Measurements from ENCODE around the gene CLDN6.
A peak's percentile ranks its signal among the peaks of the same experiment; 100 is the strongest.

The CLDN6 gene

DNA sequence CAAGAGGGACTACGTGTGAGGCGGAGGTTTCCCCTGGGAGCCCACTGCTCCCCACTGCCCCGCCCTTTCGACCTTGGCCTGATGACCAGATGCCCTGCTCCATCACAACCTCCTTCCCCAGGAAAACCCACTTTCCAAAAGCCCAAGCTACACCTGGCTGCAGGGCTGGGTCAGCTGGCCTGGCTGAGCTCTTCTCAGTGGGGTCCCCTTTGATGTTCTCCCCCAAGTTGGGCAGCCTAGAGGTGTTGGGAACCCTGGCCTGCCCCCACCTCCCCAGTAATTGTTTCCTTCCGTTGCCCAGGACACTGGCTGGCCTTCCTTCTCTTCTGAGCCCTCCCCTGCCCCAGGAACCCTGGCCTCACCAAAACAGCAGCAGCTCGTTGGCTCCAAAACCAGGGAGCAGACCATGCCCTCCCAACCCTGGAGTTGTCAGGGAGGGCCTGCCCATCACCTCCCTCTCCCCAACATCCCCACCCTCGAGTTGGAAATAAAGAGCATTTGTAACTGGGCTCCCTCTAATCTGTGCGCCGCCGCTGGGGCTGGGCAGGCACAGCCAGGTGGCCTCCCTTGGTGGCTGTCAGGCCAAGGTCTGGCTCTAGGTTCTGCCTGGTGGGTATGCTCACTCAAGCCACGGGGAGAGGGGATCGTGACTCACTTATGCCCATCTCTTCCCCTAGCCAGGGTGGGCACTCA is 3.8 kb downstream of the CLDN6 start:
- Mint-ChIP-seq H3K27ac (no peak overlapping the region), H3K4me1 (peaks cover under 1% of the 10 kb centered on the region), H3K36me3 (peaks cover 5% of the 10 kb centered on the region), H3K9me3 (no peaks in the 10 kb centered on the region), H3K4me3 (no peak overlapping the region)
- no peak for DNase-seq (ENCODE audit: low spot score in 2 of 2)
- ATAC-seq: no peak

GRCh38 chr16:3013491-3013951 is 4.5 kb downstream of the CLDN6 start:
- Mint-ChIP-seq H3K4me1 (peaks cover 3% of the 10 kb centered on the region), H3K4me3 (no peak overlapping the region), H3K36me3 (peaks cover 5% of the 10 kb centered on the region), H3K9me3 (no peaks in the 10 kb centered on the region), H3K27ac (no peak overlapping the region)
- ATAC-seq (no peak), DNase-seq (ENCODE audit: low spot score in 2 of 2) (no peak)

- Mint-ChIP-seq H3K36me3 (peaks cover 2% of the 10 kb centered on the region), H3K9me3 (no peaks in the 10 kb centered on the region), H3K4me1 (peaks cover 9% of the 10 kb centered on the region), H3K27ac (no peak within 1 kb of the TSS), H3K4me3 (no peak within 1 kb of the TSS)
- peak; percentile 14 for ATAC-seq
- DNase-seq (ENCODE audit: low spot score in 2 of 2): no peak
Measured at GRCh38 chr16:3012828-3013420, 5.1 kb downstream of the CLDN6 start, which contains the start of gene CLDN9. Gene CLDN9, plus strand, starts transcription at chr16:3012923. Its CDS starts 440 bp downstream, at chr16:3013363.

DNA sequence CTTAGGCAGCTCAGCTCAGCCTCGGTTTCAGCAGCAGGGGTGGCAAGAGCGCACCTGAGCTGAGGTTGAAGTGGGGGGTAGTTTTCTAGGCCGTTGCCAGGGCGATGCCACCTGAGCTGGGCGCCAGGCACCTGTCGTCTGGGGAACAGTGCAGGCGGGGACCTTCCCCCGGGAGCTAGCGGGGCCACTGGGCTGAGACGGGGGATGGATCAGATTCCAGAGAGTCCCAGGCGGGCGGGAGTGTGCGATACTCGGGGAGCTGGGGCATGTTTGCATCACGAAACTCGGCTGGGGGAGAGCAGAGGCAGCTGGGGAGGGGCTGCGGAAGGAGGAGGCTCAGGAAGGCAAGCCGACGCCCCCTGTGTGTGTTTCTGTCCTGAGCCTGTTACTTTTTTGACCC is 5.7 kb downstream of the CLDN6 start:
- no peak overlapping the region for H3K27ac Mint-ChIP-seq
- no peaks in the 10 kb centered on the region for H3K36me3 Mint-ChIP-seq
- ATAC-seq (no peak), DNase-seq (ENCODE audit: low spot score in 2 of 2) (no peak)
- H3K4me1 Mint-ChIP-seq: peaks cover 15% of the 10 kb centered on the region
- H3K4me3 Mint-ChIP-seq: no peak overlapping the region
- H3K9me3 Mint-ChIP-seq: no peaks in the 10 kb centered on the region

DNA sequence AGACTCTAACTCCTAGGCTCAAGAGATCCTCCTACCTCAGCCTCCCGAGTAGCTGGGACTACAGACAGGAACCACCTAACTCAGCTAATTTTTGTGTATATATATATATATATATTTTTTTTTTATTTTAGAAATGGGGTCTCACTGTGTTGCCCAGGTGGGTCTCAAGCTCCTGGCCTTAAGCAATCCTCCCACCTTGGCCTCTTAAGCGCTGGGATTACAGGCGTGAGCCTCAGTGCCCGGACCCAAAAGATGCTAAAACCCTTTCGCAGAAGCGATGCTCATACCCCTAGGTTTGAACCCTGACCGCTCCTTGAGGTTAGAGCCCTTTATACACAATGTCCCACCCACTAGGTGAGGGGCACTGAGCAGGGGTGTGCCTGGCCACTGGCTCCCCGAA is 7.5 kb downstream of the CLDN6 start:
- Mint-ChIP-seq H3K27ac (no peak overlapping the region), H3K9me3 (no peaks in the 10 kb centered on the region), H3K4me3 (no peak overlapping the region), H3K36me3 (no peaks in the 10 kb centered on the region), H3K4me1 (peaks cover 23% of the 10 kb centered on the region)
- DNase-seq (ENCODE audit: low spot score in 2 of 2) (no peak), ATAC-seq (no peak)

- DNase-seq (ENCODE audit: low spot score in 2 of 2) (no peak), ATAC-seq (no peak)
- H3K27ac Mint-ChIP-seq: no peak overlapping the region
- H3K4me1 Mint-ChIP-seq: peaks cover 23% of the 10 kb centered on the region
- no peaks in the 10 kb centered on the region for H3K9me3 Mint-ChIP-seq
- H3K36me3 Mint-ChIP-seq: no peaks in the 10 kb centered on the region
- no peak overlapping the region for H3K4me3 Mint-ChIP-seq
Measured at GRCh38 chr16:3009568-3010390, 8.2 kb downstream of the CLDN6 start.

DNA sequence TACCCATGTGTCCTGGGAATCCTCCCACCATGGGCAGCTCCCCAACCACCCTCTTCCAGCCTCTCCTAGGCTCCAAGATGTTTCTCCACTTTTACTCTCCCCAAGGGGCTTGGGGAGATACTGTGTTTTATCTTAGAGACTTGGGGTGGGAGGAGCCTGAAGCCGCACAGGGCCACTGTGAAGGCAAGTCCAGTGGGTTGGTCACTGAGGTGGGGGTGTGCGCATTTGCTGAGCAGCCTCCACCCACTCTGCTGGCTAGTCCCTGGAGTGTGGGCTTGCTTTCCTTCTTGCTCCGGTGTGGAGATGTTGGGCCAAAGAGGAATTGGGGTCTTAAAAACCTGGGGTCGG is 9.3 kb downstream of the CLDN6 start:
- no peak for DNase-seq (ENCODE audit: low spot score in 2 of 2)
- peaks cover 5% of the 10 kb centered on the region for H3K36me3 Mint-ChIP-seq

GRCh38 chr16:3007957-3008689 is 9.9 kb downstream of the CLDN6 start:
- no peak for DNase-seq (ENCODE audit: low spot score in 2 of 2)
- Mint-ChIP-seq H3K4me3 (peak overlapping the region; percentile 47), H3K36me3 (peaks cover 6% of the 10 kb centered on the region), H3K9me3 (no peaks in the 10 kb centered on the region), H3K27ac (peak overlapping the region; percentile 78), H3K4me1 (peaks cover 23% of the 10 kb centered on the region)
- no peak for ATAC-seq

More for the DNA sequence above, 9.3 kb downstream of the CLDN6 start:
- Mint-ChIP-seq H3K4me1 (peaks cover 23% of the 10 kb centered on the region), H3K4me3 (peak overlapping the region; percentile 47), H3K9me3 (no peaks in the 10 kb centered on the region), H3K27ac (no peak overlapping the region)
- ATAC-seq: no peak

DNA sequence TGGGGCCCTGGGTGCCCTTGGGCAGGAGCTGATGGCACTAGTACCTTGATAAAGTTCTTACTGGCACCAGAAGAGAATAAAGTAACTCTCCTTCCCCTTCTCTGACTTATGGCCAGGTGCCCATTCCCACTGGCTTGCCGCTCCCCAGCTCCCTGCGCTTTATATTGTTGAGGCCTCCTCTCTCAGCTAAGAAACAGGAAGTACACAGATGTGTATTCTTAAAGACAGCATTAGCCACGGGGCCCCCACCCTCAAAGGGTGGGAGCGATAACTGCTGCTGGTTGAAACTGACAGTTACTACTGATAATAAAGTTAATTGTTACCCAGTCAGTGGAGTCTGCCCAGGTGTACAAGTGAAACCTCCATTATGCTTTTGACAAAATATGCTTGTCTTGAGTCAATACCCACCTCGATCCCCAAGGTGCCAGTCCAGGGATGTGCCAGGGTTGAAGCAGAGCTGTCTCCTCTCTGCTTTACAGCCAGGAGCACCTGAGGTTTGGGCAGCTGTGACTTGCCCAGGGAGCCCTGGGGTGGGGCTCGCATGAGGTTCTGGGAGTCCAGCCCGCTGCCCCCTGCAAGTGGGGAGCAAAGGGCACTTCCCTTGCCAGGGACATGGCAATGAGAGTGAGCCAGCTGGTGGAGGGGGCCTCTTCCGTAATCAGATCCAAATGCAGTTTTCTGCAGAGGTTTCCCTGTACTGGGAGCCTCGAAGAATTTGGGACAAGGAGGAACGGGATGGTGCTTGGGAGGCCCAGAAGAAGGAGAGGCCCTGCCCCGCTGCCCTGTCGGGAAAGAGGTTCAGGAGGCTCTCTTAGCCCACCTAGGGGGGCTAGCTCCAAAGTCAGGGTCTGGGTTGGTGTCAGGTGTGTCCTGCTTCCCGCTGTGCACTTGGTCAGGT is 10.7 kb downstream of the CLDN6 start:
- H3K4me1 Mint-ChIP-seq: peaks cover 23% of the 10 kb centered on the region
- DNase-seq (ENCODE audit: low spot score in 2 of 2): no peak
- peak overlapping the region; percentile 47 for H3K4me3 Mint-ChIP-seq
- peak overlapping the region; percentile 78 for H3K27ac Mint-ChIP-seq
- peaks cover 6% of the 10 kb centered on the region for H3K36me3 Mint-ChIP-seq
- no peak for ATAC-seq
- no peaks in the 10 kb centered on the region for H3K9me3 Mint-ChIP-seq

- ATAC-seq: no peak
- no peak for DNase-seq (ENCODE audit: low spot score in 2 of 2)
- H3K27ac Mint-ChIP-seq: no peak overlapping the region
Measured at GRCh38 chr16:3004781-3005284, 13.2 kb downstream of the CLDN6 start.

DNA sequence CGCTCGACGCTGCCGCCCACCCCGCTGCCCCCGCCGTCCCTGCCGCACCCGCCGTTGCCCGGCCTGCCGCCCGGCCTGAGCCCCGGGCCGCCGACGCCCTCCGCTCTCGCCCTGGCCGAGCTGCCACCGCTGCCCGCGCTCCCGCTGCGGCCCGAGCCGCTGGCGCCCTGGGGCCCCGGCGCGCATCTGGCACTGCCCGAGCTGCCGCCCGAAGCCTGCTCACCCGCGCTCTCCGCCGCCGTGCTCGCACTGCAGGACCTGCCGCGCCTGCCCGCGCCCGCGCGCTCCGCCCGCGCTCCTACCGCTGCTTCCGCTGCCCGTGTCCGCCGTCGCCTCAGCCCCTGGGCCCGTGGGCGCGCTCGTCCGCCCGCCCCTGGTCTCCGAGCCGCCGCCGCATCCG is 13.7 kb downstream of the CLDN6 start:
- H3K27ac Mint-ChIP-seq: no peak overlapping the region
- H3K4me3 Mint-ChIP-seq: peak overlapping the region; percentile 60
- H3K4me1 Mint-ChIP-seq: peaks cover 23% of the 10 kb centered on the region
- H3K9me3 Mint-ChIP-seq: no peaks in the 10 kb centered on the region
- peak; percentile 47 for ATAC-seq
- no peak for DNase-seq (ENCODE audit: low spot score in 2 of 2)
- peaks cover 6% of the 10 kb centered on the region for H3K36me3 Mint-ChIP-seq

More at GRCh38 chr16:3004781-3005284, 13.2 kb downstream of the CLDN6 start:
- peak overlapping the region; percentile 60 for H3K4me3 Mint-ChIP-seq
- no peaks in the 10 kb centered on the region for H3K9me3 Mint-ChIP-seq
- peaks cover 23% of the 10 kb centered on the region for H3K4me1 Mint-ChIP-seq
- H3K36me3 Mint-ChIP-seq: peaks cover 6% of the 10 kb centered on the region

DNA sequence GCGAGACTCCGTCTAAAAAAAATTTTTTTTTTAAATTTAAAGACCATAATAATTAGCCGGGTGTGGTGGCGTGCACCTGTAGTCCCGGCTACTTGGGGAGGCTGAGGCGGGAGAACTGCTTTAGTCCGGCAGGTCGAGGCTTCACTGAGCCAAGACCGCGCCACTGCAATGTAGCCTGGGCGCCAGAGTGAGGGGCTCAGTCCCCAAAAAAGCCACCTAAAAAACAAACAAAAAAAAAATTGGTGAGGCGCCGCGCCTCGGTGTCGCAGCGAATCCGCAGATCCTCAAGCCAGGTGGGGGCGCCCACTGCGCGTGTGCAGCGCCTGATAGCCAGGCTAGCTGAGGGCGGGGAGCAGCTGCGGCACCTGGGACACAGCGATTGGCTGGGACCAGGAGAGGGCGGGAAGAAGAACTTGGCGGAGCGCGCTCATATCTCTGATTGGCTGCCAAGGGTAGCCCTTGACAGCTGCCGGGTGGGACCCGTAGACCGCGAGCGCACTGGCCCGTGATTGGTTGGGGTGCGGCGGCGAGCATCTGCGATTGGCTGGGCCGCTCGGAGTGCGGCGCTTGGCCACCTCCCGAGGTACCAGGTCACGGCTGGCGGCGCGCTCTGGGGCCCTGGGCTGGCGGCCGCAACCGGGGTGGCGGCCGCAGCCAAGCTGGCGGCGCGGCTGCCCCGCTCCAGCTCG is 14.3 kb downstream of the CLDN6 start:
- DNase-seq (ENCODE audit: low spot score in 2 of 2) (peak; percentile 87 to 97), ATAC-seq (peak; percentile 98)
- Mint-ChIP-seq H3K36me3 (peaks cover 6% of the 10 kb centered on the region), H3K27ac (peak overlapping the region; percentile 34), H3K4me1 (peaks cover 23% of the 10 kb centered on the region), H3K9me3 (no peaks in the 10 kb centered on the region), H3K4me3 (peak overlapping the region; percentile 56)

GRCh38 chr16:3001316-3001715 is 16.7 kb downstream of the CLDN6 start:
- no peaks in the 10 kb centered on the region for H3K9me3 Mint-ChIP-seq
- no peak overlapping the region for H3K27ac Mint-ChIP-seq
- H3K4me1 Mint-ChIP-seq: no peaks in the 10 kb centered on the region
- peaks cover 6% of the 10 kb centered on the region for H3K36me3 Mint-ChIP-seq
- ATAC-seq: no peak
- no peak for DNase-seq (ENCODE audit: low spot score in 2 of 2)
- no peak overlapping the region for H3K4me3 Mint-ChIP-seq

DNA sequence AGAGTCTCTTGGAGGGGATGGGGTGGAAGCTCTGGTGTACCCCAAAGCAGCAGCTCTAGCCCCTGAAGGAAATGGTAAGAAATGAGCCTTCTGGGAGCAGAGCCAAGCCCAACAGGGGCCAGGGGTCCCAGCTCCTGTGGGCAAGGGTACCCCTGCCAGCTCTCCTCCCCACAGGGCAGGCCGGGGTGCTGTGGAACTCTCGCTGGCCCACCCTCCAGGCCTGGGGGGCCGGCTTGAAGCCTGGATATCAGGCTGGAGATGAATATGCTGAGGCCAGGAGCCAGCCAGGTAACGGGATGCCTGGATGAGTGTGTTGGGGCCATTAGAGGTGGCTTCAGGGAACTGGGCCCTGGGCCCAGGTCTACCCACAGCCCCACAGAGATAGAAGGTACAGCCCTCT is 17.4 kb downstream of the CLDN6 start:
- Mint-ChIP-seq H3K4me1 (no peaks in the 10 kb centered on the region), H3K9me3 (no peaks in the 10 kb centered on the region), H3K27ac (no peak overlapping the region), H3K4me3 (no peak overlapping the region), H3K36me3 (peaks cover 6% of the 10 kb centered on the region)
- ATAC-seq (no peak), DNase-seq (ENCODE audit: low spot score in 2 of 2) (no peak)

Measured in stimulated activated effector memory CD8-positive, alpha-beta T cell treated with anti-CD3 and anti-CD28 coated beads, Interleukin-12 subunit alpha, Interleukin-12 subunit beta, amount 100 ng/mL, for 72 hours (primary cell).